GM18907 (cell line): Measurements from ENCODE around the gene COPRS.
"Not testable (repeated sequence)": the region's sequence is repeated elsewhere in the genome, so short reads cannot be mapped to it uniquely, and the experiment has no call there.

Experiments
- ATAC-seq: cut with Tn5 transposase; IDR thresholded peaks from one replicate; pipeline ENCODE4 v1.9.1; 2021; ENCODE audit warnings: mild to moderate bottlenecking, moderate library complexity; ENCODE audit not compliant: unreplicated experiment

COPRS gene

GRCh38 chr17:31845291-31845690, 13.8 kb downstream of the COPRS start:
- ATAC-seq: no peak

GRCh38 chr17:31843070-31843745, 15.8 kb downstream of the COPRS start:
- ATAC-seq: no peak

GRCh38 chr17:31842195-31843069, 16.6 kb downstream of the COPRS start:
- ATAC-seq: no peak

GRCh38 chr17:31841850-31842194, 17.2 kb downstream of the COPRS start:
- no peak for ATAC-seq

- ATAC-seq: no peak
Measured at GRCh38 chr17:31838636-31839225, 20.3 kb downstream of the COPRS start.

- ATAC-seq: no peak
Measured at GRCh38 chr17:31835984-31836383, 23.1 kb downstream of the COPRS start.

GRCh38 chr17:31834448-31834847, 24.6 kb downstream of the COPRS start:
- ATAC-seq: no peak

- ATAC-seq: no peak
Measured at GRCh38 chr17:31832746-31833145, 26.3 kb downstream of the COPRS start.

GRCh38 chr17:31830971-31831858, 27.8 kb downstream of the COPRS start:
- ATAC-seq: no peak

GRCh38 chr17:31829649-31830048, 29.4 kb downstream of the COPRS start:
- no peak for ATAC-seq

- not testable (repeated sequence) for ATAC-seq
Measured at GRCh38 chr17:31828955-31829354, 30.1 kb downstream of the COPRS start.

GRCh38 chr17:31825961-31826691, 32.9 kb downstream of the COPRS start:
- ATAC-seq: no peak

- no peak for ATAC-seq
Measured at GRCh38 chr17:31824766-31825360, 34.2 kb downstream of the COPRS start.

GRCh38 chr17:31823014-31823413, 36.0 kb downstream of the COPRS start:
- no peak for ATAC-seq

- ATAC-seq: no peak
Measured at GRCh38 chr17:31820691-31821435, 38.2 kb downstream of the COPRS start.

- no peak for ATAC-seq
Measured at GRCh38 chr17:31819578-31819977, 39.5 kb downstream of the COPRS start.

GRCh38 chr17:31818863-31819262, 40.2 kb downstream of the COPRS start:
- not testable (repeated sequence) for ATAC-seq

GRCh38 chr17:31815212-31815730, 43.8 kb downstream of the COPRS start:
- no peak for ATAC-seq

GRCh38 chr17:31811101-31811500, 47.9 kb downstream of the COPRS start:
- no peak for ATAC-seq
